ENCODE measurements around the gene FGFR2.

The FGFR2 gene

DNA sequence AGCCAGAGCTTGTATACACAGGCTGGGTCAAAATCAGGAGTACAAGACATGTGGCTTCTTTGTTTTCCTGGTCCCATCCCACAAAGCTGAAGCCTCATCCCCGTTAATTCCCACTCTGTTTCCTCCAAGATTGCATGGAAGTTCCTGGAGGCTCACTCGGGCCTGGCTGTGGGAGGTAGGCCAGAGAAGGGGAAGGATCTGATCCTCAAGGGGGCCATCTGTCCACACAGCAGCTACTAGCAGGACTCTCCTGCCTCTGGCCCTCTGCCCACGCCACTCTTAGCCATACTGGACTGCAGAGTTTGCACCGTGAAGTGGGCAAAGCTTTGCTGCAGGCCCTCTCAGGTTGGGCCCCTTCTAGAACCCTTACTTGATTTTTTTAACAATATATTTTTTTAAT is 160.6 kb downstream of the FGFR2 start:
- in situ Hi-C loops (cut with MboI; ENCODE audit: low pct_unique_long_range_greater_than_20kb, low sequenced_read_pairs, unreplicated experiment): no loop called here
- TF ChIP-seq, protein P1, sequence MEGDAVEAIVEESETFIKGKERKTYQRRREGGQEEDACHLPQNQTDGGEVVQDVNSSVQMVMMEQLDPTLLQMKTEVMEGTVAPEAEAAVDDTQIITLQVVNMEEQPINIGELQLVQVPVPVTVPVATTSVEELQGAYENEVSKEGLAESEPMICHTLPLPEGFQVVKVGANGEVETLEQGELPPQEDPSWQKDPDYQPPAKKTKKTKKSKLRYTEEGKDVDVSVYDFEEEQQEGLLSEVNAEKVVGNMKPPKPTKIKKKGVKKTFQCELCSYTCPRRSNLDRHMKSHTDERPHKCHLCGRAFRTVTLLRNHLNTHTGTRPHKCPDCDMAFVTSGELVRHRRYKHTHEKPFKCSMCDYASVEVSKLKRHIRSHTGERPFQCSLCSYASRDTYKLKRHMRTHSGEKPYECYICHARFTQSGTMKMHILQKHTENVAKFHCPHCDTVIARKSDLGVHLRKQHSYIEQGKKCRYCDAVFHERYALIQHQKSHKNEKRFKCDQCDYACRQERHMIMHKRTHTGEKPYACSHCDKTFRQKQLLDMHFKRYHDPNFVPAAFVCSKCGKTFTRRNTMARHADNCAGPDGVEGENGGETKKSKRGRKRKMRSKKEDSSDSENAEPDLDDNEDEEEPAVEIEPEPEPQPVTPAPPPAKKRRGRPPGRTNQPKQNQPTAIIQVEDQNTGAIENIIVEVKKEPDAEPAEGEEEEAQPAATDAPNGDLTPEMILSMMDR (IDR thresholded peaks at IDR 0.05; ENCODE audit: extremely low read depth, insufficient read depth, missing control alignments): no peak
- DNase-seq (ENCODE audit: low spot score): no peak

DNA sequence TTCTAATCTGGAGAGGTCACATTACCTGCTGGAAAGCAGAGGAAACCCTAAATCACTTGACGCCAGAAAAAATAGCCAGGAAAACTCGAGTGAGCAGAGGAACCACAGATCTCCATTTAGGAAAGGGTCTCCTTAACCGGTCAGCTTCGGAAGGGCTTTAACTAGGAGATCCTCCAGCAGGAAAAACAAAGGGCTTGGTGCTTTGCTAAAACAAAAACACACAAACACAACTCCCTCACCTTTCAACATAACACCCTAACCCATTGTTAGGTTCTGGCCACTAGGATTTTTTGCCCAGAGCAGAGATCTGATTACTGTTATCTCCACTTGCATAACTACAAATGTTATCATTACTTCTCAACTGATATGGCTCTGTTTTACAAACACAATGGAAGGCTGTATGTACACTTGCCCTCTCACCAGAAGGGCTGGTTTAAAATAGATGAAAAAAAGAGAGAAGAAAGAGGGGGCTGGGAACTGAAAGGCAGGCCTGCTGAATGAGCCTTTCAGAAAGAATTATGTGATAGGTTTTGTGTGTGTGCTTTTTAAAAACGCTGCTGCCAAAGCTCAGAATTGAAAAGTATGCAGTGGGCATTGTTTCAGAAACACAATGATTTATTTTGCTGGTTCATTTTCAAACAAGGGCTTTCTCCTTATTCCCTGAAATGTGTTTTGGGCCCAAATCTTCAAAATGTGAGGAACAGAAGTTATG is 161.5 kb downstream of the FGFR2 start:
- in situ Hi-C loops (cut with MboI; ENCODE audit: low pct_unique_long_range_greater_than_20kb, low sequenced_read_pairs, unreplicated experiment): no loop called here
- TF ChIP-seq, protein P1 (IDR thresholded peaks at IDR 0.05; ENCODE audit: extremely low read depth, insufficient read depth, missing control alignments): no peak
- DNase-seq (ENCODE audit: low spot score): no peak

- in situ Hi-C loops (cut with MboI; ENCODE audit: low pct_unique_long_range_greater_than_20kb, low sequenced_read_pairs, unreplicated experiment): no loop called here
- TF ChIP-seq, protein P1 (IDR thresholded peaks at IDR 0.05; ENCODE audit: extremely low read depth, insufficient read depth, missing control alignments): no peak
- DNase-seq (ENCODE audit: low spot score): no peak
These were observed 162.0 kb downstream of the FGFR2 start for GRCh38 chr10:121436281-121436629.

GRCh38 chr10:121435099-121435875 is 163.0 kb downstream of the FGFR2 start:
- no peak for DNase-seq (ENCODE audit: low spot score)
- TF ChIP-seq, protein P1 (IDR thresholded peaks at IDR 0.05; ENCODE audit: extremely low read depth, insufficient read depth, missing control alignments): no peak
- in situ Hi-C loops (cut with MboI; ENCODE audit: low pct_unique_long_range_greater_than_20kb, low sequenced_read_pairs, unreplicated experiment): no loop called here

- no peak for DNase-seq (ENCODE audit: low spot score)
- in situ Hi-C loops (cut with MboI; ENCODE audit: low pct_unique_long_range_greater_than_20kb, low sequenced_read_pairs, unreplicated experiment): no loop called here
- TF ChIP-seq, protein P1 (IDR thresholded peaks at IDR 0.05; ENCODE audit: extremely low read depth, insufficient read depth, missing control alignments): no peak
These were observed 164.3 kb downstream of the FGFR2 start for GRCh38 chr10:121433965-121434364.

- DNase-seq (ENCODE audit: low spot score): no peak
- in situ Hi-C loops (cut with MboI; ENCODE audit: low pct_unique_long_range_greater_than_20kb, low sequenced_read_pairs, unreplicated experiment): no loop called here
- TF ChIP-seq, protein P1 (IDR thresholded peaks at IDR 0.05; ENCODE audit: extremely low read depth, insufficient read depth, missing control alignments): no peak
These were observed 169.4 kb downstream of the FGFR2 start for GRCh38 chr10:121428867-121429266.

Measured in GM13977 (cell line).